NCI-H2196 treated with DMSO at 0.1 percent for 48 hours (cell line): Measurements from ENCODE around the gene MEF2C.

Experiments
- DNase-seq: peaks from one replicate; lab custom pipeline; 2025; ENCODE audit not compliant: unreplicated experiment; lab: John Stamatoyannopoulos, UW

The MEF2C gene

DNA sequence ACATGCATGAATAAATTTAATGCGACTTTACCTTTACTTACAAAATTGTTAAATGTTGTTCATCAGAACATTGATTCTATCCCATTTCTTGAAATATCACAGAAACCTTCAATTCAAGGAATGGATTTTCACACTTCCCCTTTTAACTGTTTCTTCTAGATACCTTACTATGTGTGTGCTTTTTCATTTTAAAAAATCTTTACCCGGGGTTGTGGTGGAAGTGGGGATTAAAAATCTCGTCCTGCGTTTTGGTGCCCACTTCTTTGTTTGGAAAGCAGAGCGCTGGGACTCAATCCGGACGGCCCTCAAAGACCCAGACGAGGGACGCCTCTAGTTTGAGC, 5.8 kb upstream of the MEF2C start:
- DNase-seq, result no peak

GRCh38 chr5:88888291-88888690, 5.3 kb upstream of the MEF2C start:
- no peak for DNase-seq

DNA sequence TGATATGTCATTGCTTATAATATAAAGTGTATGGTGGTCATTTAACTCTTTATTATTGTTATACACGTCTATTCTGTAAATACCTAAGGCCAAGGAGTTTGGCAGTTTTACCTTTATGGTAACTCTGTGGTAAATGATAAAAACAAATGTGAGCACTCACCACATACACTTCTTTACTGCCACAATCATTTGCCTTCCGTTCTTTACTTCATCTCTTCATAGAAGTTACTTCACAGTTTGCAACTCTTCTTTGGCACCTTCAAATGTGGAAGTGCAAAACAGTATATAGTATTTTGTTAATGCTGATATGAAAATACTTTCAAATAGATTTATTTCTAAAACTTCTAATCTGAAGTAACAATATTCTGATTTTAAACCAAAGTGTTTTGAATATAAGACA, 4.4 kb upstream of the MEF2C start:
- DNase-seq, result no peak

- DNase-seq, result no peak
Observed at GRCh38 chr5:88886746-88887341, 3.9 kb upstream of the MEF2C start.

DNA sequence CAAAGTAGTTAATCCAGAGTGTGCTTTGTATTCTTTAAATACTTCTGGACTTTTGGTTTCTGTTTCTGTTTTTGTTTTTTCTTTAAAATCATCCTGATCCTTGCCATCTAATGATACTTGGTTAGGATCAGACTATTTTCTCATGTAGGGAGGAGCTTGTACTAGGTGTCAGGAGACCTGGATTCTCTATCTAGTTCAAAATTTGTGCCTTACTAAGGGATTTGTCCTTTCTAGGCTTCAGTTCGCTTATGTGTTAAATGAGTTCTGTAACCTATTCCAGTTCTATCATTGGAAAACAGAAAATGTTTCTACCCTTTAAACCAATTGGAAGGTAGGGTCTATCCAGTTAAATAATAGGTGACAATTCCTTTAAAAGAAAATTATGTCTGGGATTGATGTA, 3.3 kb upstream of the MEF2C start:
- DNase-seq, result no peak

GRCh38 chr5:88885002-88885401, 2.0 kb upstream of the MEF2C start:
- no peak for DNase-seq

DNA sequence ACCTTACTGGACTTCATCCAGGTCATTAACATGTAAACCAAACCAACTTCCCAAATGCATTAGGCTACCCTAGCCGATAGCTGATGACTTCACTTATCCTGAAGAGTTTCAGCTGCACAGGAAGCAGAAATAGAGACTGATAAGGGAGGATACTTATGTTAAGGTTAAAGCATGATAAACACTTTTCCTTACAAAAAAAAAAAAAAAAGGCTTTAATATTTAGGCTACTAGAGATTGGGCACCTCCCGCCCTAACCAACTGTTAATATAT, 1.6 kb upstream of the MEF2C start:
- no peak for DNase-seq

GRCh38 chr5:88883836-88884607, 1.0 kb upstream of the MEF2C start:
- no peak for DNase-seq

- DNase-seq, result no peak
Observed at GRCh38 chr5:88882276-88883038, 527 bp downstream of the MEF2C start.

- no peak for DNase-seq
Observed at GRCh38 chr5:88881571-88881971, 1.4 kb downstream of the MEF2C start.

DNA sequence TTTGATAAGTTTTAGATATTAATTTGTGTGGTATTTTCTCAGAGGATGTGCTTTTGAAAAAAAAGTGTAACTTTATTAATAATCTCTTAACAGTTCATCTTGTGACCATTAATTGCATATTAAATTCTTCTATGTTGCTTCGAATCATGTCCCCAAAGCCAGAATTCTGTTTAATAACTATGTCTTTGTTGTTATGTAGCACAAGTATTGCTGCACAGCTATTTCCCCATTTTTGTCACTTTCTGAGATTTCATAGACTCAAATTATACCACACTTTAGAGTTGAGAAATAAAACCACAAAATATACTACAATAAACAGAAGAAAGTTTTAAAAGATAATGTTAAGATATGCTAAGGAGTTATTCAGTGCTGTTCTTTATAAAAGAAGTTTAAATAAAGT, 2.8 kb downstream of the MEF2C start:
- no peak for DNase-seq

DNA sequence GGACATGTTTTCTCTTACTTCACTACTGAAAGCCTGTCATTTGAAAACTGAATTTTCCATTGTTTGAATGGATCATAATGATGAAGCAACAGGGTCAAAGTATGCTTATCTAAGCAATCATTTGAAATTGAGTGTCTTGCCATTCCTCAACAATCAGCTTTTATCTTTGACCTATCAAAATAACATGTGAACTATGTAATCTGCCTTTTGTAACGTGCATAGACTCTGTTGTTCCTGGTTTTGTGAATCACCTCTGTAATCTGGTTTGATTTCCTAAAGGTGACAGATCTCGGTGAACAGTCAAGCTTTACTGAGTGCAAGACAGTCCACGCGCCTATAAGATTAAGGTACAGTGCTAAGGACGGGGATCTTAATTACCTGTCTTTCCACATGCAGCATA, 3.3 kb downstream of the MEF2C start:
- DNase-seq, result no peak

DNA sequence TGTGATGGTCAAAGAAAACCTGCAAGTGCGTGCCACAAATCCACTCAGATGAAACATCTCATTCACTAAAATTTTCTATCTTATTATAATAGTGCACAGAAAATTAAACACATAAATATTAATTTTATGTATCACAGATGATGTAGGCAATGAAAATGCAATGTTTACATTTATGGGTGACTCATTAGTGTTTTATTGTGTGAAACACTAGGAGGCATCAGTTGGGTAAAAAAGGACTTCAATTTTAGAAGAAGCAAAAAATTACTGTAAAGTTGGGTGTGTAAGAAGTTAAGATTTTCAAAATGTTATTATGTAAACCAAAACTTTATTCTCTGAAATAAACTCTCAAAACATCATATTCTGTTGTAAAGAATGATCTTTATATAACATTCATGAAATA, 4.0 kb downstream of the MEF2C start:
- no peak for DNase-seq

DNA sequence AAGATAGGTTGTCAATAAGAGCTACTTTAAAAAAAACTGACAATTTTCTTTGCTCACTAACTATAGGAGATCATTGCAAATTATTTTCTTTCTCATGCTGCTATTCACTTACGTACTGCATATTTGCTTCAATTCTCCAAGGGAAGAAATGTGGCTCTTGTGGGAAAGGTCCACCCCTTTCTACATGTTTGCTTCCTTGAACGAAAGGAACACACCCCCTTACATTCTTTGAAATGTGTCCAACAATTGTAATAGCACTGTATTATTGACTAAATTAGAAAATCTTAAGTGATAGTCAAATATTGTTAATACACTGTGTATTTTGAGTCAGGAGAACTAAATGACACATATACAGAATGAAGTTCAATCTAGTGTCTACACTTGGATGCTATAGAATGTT, 5.2 kb downstream of the MEF2C start:
- no peak for DNase-seq

DNA sequence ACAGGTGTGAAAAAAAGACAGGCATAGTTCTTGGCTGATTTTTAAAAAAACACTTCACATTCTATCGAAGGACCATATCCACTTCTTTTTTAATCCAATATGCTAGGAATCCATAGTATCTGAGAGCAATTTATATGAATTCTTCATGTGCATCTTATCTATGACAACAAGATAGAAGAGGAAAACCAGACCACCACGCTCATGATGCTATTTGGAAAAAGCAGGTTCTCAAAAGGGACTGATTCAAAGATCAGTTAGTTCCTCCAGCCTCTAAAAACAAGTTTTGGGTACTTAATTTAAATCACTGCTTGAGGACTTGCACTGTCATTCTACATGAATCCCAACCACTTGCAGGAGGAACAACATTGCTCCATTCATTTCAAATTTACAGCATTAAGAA, 6.3 kb downstream of the MEF2C start:
- no peak for DNase-seq

DNA sequence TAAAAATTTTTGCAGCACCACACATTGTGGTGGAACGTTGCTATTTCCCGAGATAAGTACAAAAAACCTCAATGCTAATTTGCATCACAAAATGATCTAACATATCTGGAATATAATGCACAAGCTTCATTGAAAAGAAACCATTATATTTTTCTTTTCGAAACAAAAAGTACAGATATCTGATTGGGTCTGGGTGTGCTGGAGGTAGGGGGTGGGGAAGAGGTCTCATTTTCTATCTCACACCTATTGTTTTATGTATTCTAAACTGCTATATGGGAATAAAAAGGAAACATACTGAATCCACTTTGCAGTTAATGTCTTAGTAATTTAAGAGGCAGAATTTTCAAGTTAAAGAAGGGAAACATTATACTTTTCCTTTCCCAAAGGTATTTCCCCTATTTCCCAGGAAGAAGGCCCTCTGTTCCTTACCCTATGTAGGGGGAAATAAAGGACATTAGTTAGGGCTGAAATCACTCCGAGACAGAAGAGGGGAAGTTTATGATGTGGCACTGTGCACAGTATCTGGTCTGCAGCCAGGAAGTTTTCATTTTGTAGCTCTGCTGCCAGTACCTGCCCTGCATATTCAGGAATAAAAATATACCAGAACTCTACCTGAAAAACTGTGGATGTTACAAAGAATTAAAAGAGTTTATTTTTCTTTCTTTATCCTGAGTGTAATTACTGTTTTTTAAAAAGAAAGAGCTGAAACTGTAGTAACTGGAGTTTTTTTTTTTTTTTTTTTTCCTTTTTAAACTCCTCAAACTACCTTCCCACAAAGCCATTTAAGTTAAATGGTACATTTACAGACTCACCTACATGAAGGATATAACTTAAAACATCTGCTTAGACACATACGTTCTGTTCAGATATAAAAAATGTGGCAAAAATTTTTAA, 7.4 kb downstream of the MEF2C start:
- DNase-seq, result no peak

DNA sequence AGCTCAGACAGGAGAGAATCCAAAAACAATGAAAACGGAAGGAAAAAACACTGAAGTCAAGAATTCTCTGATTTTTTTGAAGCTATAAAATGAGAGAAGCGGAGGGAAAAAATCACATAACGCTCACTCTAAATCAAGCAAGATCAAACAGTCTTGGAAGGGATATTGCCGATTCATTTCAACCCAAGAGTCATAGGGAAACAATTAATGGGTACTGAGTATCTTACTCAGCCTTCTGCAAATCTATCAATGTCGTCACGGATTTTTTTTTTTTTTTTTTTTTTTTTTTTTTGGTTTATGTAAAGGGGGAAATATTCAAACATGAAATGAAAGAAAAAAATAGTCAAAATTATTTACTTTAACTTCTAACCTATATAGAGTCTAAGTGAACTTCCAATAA, 9.5 kb downstream of the MEF2C start:
- no peak for DNase-seq

DNA sequence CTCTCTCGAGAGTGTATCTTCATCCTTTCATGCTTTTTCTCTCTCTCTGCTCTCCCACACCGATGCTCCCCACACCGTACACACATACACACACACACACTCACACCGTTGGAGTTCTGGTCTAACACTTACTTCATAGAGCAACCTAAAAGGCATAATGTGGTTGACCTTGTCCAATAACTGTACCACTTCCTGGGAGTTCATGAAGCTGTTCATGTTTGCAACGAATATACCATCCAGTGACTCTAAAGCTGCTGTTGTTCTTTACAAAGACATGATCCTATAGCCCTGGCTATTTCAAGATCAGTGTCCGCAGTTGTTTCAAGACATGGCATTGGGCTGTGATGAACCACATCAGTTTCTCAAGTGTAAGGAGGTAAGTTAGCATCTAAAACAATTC, 10.0 kb downstream of the MEF2C start:
- DNase-seq, result no peak

- DNase-seq, result no peak
Observed at GRCh38 chr5:88870285-88870684, 12.7 kb downstream of the MEF2C start.

DNA sequence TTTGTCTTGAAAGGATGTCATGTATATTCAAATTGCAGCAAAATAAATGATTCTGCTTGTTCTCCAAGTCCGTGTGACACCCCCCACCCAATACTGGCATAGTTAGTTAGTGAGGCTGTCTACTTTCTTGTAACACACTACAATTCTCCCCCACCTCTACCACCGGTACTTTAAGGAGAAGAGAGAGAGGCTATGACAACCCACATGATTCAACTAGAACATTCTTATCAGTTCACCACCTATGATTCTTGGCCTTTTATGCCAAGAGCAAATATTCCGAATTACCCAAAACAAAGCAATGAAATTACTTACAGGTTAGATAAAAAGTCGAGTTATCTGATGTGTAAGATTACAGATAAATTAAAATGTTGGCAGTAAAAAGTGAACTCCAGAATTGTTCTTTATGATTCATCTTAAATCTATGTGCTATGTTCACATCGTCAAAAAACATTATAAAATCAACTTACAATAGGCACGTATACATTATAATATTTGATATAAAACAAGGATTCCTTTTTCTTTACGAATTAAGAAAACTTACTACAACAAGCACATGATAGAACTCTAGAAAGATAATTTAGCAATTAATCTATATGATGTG, 14.4 kb downstream of the MEF2C start:
- DNase-seq, result no peak

DNA sequence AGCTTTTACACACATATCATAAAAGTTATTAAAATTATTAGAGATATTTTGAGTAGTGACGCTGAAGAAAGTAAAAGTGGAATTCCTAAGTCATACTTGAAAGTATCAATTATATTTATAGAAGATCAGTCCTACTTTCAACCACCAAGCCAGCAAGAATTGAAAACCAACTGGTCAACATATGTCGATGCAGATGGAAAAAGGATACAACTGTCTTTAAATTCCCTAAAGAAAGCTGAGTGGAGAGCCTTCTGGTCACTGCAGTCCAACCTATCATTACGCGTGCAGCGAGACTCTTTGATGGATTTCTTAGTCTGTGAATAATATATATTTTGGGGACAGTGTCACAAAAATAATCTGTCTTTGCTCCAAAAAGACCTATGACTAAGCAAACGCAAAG, 15.3 kb downstream of the MEF2C start:
- DNase-seq, result no peak
